ENCODE data around the gene CNTNAP2. TPM values are rescaled to one million over a fixed set of nuclear protein-coding genes. Genes with fewer than 3 reads are reported as not detected.

Gene CNTNAP2
- total RNA-seq, 4 donors from 2014 or later, result 0.25 to 0.89 (median 0.30) TPM; not detected in 1

GRCh38 chr7:148042935-148043631, 1926.5 kb downstream of the CNTNAP2 start:
- no peak overlapping the region for H3K4me3 ChIP-seq
- DNase-seq (ENCODE audit: low spot score in 2 of 2), result no peak
- H3K27me3 ChIP-seq, result no peaks in the 10 kb centered on the region
- TF ChIP-seq POLR2AphosphoS5 (IDR thresholded peaks at IDR 0.05), result no peak
- no peak for TF ChIP-seq EP300 (IDR thresholded peaks at IDR 0.05)
- no peak for TF ChIP-seq POLR2A (IDR thresholded peaks at IDR 0.05)
- TF ChIP-seq CTCF (IDR thresholded peaks at IDR 0.05), result no peak
- no peaks in the 10 kb centered on the region for H3K9me3 ChIP-seq
- no peak overlapping the region for H3K27ac ChIP-seq
- 70% methylated on average over 3 of the region's 3 CpGs for WGBS
- no peaks in the 10 kb centered on the region for H3K4me1 ChIP-seq
- H3K36me3 ChIP-seq, result no peaks in the 10 kb centered on the region

GRCh38 chr7:148044173-148044572, 1927.6 kb downstream of the CNTNAP2 start:
- Histone ChIP-seq H3K27ac (no peak overlapping the region), H3K9me3 (no peaks in the 10 kb centered on the region), H3K27me3 (no peaks in the 10 kb centered on the region), H3K36me3 (no peaks in the 10 kb centered on the region), H3K4me3 (no peak overlapping the region), H3K4me1 (no peaks in the 10 kb centered on the region)
- no peak for TF ChIP-seq POLR2A (IDR thresholded peaks at IDR 0.05)
- TF ChIP-seq POLR2AphosphoS5 (IDR thresholded peaks at IDR 0.05), result no peak
- no peak for TF ChIP-seq EP300 (IDR thresholded peaks at IDR 0.05)
- no peak for TF ChIP-seq CTCF (IDR thresholded peaks at IDR 0.05)
- 92% methylated on average over 9 of the region's 9 CpGs for WGBS
- no peak for DNase-seq (ENCODE audit: low spot score in 2 of 2)

- H3K27me3 ChIP-seq, result no peaks in the 10 kb centered on the region
- TF ChIP-seq POLR2A (IDR thresholded peaks at IDR 0.05) (no peak), POLR2AphosphoS5 (IDR thresholded peaks at IDR 0.05) (no peak), CTCF (IDR thresholded peaks at IDR 0.05) (no peak), EP300 (IDR thresholded peaks at IDR 0.05) (no peak)
- H3K4me1 ChIP-seq, result no peaks in the 10 kb centered on the region
- no peak for DNase-seq (ENCODE audit: low spot score in 2 of 2)
- H3K9me3 ChIP-seq, result no peaks in the 10 kb centered on the region
- H3K27ac ChIP-seq, result no peak overlapping the region
- H3K4me3 ChIP-seq, result no peak overlapping the region
- WGBS, result 70% methylated on average over 6 of the region's 6 CpGs
- no peaks in the 10 kb centered on the region for H3K36me3 ChIP-seq
Measured at GRCh38 chr7:148045521-148045920, 1928.9 kb downstream of the CNTNAP2 start.

- DNase-seq (ENCODE audit: low spot score in 2 of 2), result no peak
- no peak for TF ChIP-seq POLR2AphosphoS5 (IDR thresholded peaks at IDR 0.05)
- no peak for TF ChIP-seq POLR2A (IDR thresholded peaks at IDR 0.05)
- TF ChIP-seq EP300 (IDR thresholded peaks at IDR 0.05), result no peak
- no peak for TF ChIP-seq CTCF (IDR thresholded peaks at IDR 0.05)
- 79% methylated on average over 4 of the region's 4 CpGs for WGBS
Measured at GRCh38 chr7:148049068-148049467, 1932.5 kb downstream of the CNTNAP2 start.

GRCh38 chr7:148050492-148051158, 1934.0 kb downstream of the CNTNAP2 start:
- H3K27me3 ChIP-seq, result no peaks in the 10 kb centered on the region
- H3K4me3 ChIP-seq, result no peak overlapping the region
- no peaks in the 10 kb centered on the region for H3K9me3 ChIP-seq
- H3K27ac ChIP-seq, result no peak overlapping the region
- no peaks in the 10 kb centered on the region for H3K4me1 ChIP-seq
- no peak for DNase-seq (ENCODE audit: low spot score in 2 of 2)
- no peak for TF ChIP-seq POLR2A (IDR thresholded peaks at IDR 0.05)
- no peak for TF ChIP-seq CTCF (IDR thresholded peaks at IDR 0.05)
- H3K36me3 ChIP-seq, result no peaks in the 10 kb centered on the region
- WGBS, result 64% methylated on average over 3 of the region's 3 CpGs

More at GRCh38 chr7:148049068-148049467, 1932.5 kb downstream of the CNTNAP2 start:
- Histone ChIP-seq H3K27ac (no peak overlapping the region), H3K27me3 (no peaks in the 10 kb centered on the region), H3K36me3 (no peaks in the 10 kb centered on the region), H3K4me1 (no peaks in the 10 kb centered on the region), H3K4me3 (no peak overlapping the region), H3K9me3 (no peaks in the 10 kb centered on the region)

Measured in suprapubic skin (tissue), 4 donors.